HG03159 (cell line): ENCODE data around the gene AIRE.

Source experiments
- ATAC-seq: cut with Tn5 transposase; IDR thresholded peaks from one replicate; pipeline ENCODE4 v1.9.1; 2021; ENCODE audit warnings: mild to moderate bottlenecking, moderate library complexity; ENCODE audit not compliant: unreplicated experiment

Gene AIRE

GRCh38 chr21:44303490-44303981 lies 17.9 kb downstream of the AIRE start:
- ATAC-seq, result no peak

DNA sequence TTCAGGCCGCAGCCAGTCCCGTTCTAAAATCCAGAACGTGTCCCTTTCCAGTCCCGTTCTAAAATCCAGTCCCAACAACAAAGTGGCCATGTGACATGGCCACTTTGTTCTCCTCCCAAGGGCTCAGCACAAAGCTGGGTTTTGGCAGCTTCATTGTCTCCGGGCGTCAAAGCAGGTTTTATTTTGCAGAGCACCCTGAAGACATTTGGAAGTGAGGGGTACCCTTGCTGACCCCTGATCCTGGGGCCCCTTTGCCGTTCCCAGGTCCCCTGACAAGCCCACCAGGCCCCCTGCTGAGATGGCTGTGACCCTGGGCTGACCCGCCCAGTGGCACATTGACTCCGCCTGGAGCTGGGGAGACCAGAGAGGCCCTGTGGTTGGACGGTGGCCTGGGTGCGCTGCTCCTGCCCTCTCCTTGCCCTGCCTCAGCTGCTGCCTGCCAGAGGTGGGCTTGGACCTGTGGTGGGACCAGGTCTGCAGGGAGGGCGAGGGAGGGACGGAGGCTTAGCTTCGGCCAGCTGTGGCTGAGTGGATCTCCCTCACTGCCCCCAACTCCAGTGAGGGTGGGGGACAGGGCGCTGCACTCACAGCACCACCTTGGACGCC lies 18.4 kb downstream of the AIRE start:
- ATAC-seq, result no peak

DNA sequence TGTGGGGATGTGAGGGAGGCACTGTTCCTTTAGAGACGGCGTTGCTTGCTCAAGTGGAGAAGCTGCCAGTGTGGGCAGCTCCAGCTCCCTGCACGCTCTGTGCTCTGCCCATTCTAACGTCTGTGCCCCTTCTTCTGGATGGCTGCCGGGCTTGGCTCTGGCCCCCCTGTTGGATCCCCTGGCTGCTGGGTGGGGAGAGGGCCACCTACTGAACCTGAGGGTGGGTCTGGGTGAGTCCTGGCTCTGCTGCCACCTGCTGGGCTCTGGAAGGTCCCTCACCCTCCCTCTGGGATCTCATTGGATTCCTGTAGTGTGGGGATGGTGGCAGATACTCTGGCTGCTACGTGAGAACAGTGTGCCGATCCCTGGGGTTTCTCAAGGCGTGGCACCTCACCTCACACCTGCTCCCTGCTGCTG lies 19.2 kb downstream of the AIRE start:
- no peak for ATAC-seq

DNA sequence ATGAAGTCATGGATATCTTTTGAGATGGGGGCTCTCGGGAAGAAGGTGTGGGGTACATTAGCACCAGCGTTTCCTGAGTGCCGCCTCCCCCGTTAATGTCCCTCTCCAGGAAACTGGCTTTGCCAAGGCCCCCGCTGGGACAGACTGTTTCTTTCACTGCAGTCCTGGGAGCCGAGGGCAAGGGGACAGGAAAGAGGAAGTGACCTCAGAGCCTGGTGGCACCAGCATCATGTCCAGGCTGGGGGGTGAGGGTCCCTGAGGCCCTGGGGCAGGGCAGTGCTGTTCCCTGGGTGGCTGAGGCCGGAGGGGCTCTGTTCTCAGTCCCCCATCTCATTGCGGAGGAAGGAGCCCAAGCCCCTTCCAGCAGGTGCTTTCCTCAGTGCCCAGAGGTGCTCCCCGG lies 20.0 kb downstream of the AIRE start:
- ATAC-seq, result no peak

DNA sequence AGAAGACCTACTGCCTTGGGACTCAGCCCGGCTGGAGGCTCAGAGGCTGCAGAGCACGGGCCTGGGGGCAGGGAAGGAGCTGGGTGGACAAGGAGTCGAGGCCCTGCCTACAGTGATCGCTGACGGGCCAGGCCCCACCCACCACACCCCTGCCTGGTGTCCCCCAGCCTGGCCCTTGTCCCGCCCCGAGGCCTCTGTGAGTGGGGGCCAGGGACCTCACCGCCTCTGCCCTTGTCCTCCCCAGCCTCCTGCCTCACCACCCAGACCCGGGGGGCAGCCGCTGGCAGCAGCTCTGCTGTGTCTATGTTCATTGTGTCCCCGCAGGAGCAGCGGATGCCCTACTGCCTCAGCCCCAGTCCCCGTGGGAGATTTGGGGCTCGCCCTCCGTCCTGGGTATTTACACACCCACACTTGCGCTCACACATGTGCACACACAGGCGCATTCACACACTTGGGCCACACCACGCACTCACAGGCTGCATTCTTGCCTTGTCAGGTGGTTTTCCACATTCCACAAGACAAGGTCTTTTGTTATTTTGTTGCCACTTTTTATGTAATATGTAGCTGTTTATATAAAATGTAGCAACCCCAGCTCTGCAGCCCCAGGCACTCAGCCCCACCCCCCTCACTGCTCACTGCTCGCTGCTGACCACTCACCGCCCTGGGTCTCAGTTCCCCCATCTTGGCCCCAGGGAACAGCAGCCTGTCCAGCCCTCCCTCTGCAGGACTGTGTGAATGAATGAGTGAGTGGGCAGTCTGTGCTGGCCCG lies 21.4 kb downstream of the AIRE start:
- ATAC-seq, result no peak

DNA sequence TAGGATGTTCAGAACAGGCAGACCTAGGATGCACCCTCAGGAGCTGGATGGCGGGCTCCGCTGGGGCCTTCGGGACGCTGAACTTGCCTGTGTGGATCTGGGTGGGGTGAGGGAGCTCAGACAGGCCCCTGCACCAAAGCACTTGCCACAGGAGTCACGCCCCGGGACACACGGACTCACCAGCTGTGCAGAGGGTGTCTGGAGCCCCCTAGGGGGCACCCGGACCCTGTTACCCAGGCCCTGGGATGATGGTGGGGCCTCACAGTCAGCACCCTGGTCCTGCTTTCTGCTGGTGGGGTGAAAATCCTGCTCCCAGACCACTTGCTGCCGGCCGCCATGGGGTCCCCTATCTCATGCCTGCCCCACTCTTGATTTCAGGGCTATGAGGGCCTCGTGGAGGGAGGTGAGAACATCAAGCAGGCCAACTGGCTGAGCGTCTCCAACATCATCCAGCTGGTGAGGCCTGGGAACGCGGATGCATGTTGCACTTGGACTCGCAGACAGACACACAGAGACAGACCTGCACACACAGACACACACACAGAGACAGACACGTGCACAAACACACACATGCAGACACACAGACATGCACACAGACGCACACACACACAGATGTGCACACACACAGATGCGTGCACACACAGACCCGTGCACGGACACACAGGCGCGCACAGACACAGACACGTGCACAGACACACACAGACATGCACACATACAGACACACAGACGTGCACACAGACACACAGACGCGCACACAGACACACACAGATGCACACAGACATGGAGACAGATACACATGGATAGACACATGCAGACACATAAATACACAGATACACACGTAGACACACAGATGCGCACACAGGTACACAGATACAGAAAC lies 25.2 kb downstream of the AIRE start:
- ATAC-seq, result no peak

DNA sequence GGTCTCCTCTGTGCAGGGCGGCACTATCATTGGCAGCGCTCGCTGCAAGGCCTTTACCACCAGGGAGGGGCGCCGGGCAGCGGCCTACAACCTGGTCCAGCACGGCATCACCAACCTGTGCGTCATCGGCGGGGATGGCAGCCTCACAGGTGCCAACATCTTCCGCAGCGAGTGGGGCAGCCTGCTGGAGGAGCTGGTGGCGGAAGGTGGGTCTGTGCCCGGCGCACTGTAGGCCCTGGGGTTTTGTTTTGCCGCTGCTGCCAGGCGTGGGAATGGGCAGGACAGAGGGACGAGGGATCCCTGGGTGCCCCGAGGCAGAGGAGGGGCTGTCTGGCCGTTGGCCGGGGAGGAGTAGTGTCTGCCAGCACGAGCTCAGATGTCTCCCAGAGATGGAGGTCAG lies 26.4 kb downstream of the AIRE start:
- no peak for ATAC-seq

DNA sequence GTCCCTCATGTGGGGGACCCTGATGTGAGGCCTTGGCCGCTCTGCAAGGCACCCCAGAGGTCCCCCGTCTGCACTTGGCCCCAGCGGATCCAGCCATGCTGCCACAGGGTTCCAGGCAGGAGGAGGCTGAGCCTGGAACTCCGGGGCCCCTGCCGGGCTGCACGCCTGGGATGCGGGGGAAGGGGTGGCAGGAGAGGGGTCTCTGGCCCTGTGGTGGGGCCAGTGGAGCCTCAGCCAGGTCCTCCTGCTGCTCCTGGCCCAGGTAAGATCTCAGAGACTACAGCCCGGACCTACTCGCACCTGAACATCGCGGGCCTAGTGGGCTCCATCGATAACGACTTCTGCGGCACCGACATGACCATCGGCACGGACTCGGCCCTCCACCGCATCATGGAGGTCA lies 27.0 kb downstream of the AIRE start:
- ATAC-seq, result no peak

DNA sequence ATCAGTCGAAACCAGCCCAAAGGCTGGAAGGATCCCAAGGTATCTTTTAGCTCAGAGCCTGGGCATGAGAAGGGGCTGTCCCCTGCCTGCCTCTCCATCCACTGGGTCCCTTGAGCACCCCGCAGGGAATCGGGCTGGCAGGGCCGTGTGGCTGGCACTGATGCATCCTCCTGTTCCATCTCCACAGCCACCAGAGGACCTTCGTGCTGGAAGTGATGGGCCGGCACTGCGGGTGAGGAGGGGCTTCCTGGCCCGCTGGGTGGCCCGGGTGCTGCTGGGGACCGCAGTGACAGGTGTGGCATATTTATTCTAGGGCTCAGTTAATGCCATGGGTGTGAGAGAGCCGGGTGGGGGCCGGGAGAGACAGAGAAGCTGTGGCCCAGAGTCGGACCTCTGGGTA lies 27.8 kb downstream of the AIRE start:
- ATAC-seq, result no peak

GRCh38 chr21:44314128-44314527 lies 28.5 kb downstream of the AIRE start:
- no peak for ATAC-seq

DNA sequence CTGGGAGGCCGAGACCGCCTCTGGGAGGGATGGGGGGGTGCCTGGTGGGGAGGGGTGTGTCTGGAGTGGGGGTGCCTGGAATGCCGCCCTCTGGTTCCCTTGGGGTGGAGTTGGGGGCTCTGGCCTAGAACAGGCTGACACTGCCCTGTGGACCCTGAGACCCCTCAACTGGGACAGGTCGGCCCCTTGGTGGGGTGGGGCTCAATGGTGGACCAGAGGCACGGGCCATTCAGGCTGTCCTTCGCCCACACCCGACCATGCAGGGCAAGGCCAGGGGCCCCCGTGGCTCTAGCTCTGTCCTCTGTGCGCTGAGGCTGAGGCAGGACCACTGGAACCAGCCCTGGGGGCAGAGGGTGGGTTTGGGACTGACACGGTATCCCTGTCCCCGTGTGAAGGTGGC lies 28.9 kb downstream of the AIRE start:
- ATAC-seq, result no peak

DNA sequence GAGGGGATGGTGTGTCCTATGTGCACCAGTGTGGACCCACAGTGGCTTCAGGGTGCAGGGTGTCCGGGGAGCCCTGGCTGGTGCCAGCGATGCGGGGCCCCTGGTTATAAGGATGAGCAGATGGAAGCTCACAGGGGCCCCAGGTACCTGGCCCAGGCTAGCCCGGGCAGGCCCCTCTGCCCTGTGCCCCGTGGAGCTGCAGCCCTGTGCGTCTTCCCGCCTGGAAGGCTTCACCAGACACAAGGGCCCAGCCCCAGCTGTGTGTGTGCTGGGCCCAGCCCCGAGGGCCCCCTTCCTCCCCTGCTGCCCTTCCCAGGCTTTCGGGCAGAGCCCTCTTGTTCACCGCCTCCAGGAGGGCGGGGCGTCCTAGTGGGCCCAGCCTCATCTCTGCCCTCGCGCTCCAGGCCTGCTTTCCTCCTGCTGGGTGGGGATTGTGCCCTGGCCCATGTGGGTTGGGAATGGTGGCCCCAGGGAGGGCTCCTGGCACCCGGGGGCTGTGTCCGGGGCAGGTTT lies 30.1 kb downstream of the AIRE start:
- no peak for ATAC-seq

GRCh38 chr21:44316277-44316900 lies 30.7 kb downstream of the AIRE start:
- no peak for ATAC-seq

GRCh38 chr21:44317241-44317782 lies 31.6 kb downstream of the AIRE start:
- no peak for ATAC-seq

DNA sequence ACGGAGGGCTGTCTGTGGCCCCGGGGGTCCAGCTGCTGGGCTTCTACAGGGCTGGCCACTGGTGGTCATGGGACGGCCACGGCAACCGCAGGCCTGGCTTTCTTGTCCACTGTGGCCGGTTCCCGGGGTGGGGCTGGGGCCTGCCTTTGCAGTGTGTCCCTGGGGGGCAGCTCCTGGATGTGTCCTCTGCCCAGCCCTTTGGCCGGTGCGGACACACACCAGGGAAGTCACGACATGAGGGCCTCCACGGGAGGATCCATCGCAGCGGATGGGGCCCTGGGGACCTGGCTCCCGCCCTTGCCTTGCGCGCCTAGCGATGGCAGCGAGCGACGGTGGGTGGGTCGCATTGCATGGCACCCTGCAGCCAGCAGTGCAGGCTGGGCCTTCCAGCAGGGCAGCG lies 32.2 kb downstream of the AIRE start:
- ATAC-seq, result no peak

- no peak for ATAC-seq
Measured at GRCh38 chr21:44318489-44319285, 33.0 kb downstream of the AIRE start.

GRCh38 chr21:44319407-44320065 lies 33.9 kb downstream of the AIRE start:
- ATAC-seq, result no peak

GRCh38 chr21:44320847-44321246 lies 35.2 kb downstream of the AIRE start:
- ATAC-seq, result no peak

DNA sequence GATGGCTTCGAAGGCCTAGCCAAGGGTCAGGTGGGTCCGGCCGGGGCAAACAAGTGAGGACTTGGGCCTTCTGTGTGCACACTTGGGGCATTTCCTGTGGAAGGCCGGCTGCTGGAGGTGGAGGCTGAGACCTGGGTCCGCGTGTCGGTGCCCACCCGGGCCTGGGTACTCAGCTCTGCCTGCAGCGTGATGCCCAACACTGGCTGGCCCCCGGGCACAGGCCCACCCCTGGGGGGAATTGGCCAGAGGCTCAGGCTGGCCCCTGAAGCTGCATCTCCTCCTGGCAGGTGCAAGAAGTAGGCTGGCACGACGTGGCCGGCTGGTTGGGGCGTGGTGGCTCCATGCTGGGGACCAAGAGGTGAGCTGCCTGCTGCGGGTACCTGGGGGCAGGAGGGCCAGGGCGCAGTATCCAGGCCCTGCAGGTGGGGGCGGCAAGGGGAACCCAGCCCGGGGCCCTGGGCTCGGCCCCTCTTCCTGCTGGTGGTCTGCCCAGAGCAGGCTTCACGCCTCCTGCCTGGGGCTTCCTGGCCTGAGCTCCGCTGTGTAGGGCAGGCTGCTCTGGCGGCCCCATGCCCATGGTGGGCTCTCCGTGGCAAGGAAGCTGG lies 36.3 kb downstream of the AIRE start:
- no peak for ATAC-seq
